ENCODE data around the gene CFI. TPM values are rescaled to one million over a fixed set of nuclear protein-coding genes. Genes with fewer than 3 reads are reported as not detected.

The CFI gene
- not detected in 2 replicates for total RNA-seq (ENCODE audit: low replicate concordance)

DNA sequence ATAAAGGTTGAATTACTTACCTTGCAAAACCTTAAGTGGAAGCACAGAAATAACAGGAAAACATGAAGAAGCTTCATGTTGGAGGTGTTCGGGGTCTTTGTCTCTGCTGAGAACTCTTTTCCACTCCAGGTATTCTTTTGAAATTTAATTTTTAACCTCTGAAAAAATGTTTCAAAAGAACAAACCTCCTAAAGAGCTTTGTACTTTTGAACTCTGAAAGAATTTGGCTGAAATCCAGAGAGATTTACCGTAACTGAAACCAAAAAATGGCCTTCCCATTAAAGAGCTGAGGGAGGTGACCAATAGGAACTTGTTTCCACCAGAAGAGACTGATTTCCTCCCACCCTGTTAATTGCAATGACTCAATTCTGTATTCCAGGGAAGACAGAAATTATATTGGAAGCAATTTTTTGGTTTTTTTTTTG lies at the start of gene CFI:
TSS of gene CFI (minus strand) at position 105 of the 425 bp plus-strand sequence. CDS start at position 77, 28 bp downstream.
- Histone ChIP-seq H3K4me3 (no peak within 1 kb of the TSS), H3K4me2 (no peak within 1 kb of the TSS), H2AFZ (replicated peaks) (no peak within 1 kb of the TSS), H3K36me3 (no peaks in the 10 kb centered on the region), H3K4me1 (no peaks in the 10 kb centered on the region), H3K9me3 (ENCODE audit: low read depth) (no peaks in the 10 kb centered on the region), H3K79me2 (ENCODE audit: low read depth) (no peaks in the 10 kb centered on the region), H3K9ac (no peak within 1 kb of the TSS), H3K27ac (no peak within 1 kb of the TSS), H3F3A (ENCODE audit: low read depth) (no peaks in the 10 kb centered on the region), H4K20me1 (ENCODE audit: low read depth) (no peaks in the 10 kb centered on the region), H3K27me3 (no peaks in the 10 kb centered on the region)
- TF ChIP-seq, protein P1, sequence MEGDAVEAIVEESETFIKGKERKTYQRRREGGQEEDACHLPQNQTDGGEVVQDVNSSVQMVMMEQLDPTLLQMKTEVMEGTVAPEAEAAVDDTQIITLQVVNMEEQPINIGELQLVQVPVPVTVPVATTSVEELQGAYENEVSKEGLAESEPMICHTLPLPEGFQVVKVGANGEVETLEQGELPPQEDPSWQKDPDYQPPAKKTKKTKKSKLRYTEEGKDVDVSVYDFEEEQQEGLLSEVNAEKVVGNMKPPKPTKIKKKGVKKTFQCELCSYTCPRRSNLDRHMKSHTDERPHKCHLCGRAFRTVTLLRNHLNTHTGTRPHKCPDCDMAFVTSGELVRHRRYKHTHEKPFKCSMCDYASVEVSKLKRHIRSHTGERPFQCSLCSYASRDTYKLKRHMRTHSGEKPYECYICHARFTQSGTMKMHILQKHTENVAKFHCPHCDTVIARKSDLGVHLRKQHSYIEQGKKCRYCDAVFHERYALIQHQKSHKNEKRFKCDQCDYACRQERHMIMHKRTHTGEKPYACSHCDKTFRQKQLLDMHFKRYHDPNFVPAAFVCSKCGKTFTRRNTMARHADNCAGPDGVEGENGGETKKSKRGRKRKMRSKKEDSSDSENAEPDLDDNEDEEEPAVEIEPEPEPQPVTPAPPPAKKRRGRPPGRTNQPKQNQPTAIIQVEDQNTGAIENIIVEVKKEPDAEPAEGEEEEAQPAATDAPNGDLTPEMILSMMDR (IDR thresholded peaks at IDR 0.05), result no peak
- TF ChIP-seq EZH2 (IDR thresholded peaks at IDR 0.05), result no peak
- TF ChIP-seq EZH2phosphoT487 (IDR thresholded peaks at IDR 0.05), result no peak
- H3K4me1 Mint-ChIP-seq, result no peaks in the 10 kb centered on the region
- H3K36me3 Mint-ChIP-seq, result no peaks in the 10 kb centered on the region
- peaks cover 3% of the 10 kb centered on the region for H3K9me3 Mint-ChIP-seq
- H3K27me3 Mint-ChIP-seq (ENCODE audit: insufficient read depth, low read depth), result no peaks in the 10 kb centered on the region
- no peak within 1 kb of the TSS for H3K4me3 Mint-ChIP-seq
- H3K27ac Mint-ChIP-seq, result no peak within 1 kb of the TSS
- no peak for DNase-seq (ENCODE audit: low spot score)

DNA sequence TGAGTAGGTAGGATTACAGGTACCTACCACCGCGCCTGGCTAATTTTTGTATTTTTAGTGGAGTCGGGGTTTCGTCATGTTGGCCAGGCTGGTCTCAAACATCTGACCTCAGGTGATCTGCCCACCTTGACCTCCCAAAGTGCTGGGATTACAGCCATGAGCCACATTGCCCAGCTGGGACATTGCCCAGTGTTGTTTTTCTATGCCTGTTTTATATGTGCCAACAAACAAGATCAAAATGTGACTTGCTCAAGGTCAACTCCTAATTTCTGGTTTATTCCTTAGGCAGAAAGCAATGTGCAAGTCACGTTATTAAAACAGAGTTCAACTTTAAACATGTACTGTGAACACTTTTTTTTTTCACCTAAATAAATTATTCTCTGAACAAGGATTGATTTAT lies 48.8 kb upstream of the CFI start:
- Histone ChIP-seq H3K27me3 (no peaks in the 10 kb centered on the region), H3K4me1 (peaks cover 27% of the 10 kb centered on the region), H3K9me3 (ENCODE audit: low read depth) (no peaks in the 10 kb centered on the region), H3K4me2 (no peak overlapping the region), H3K4me3 (no peak overlapping the region), H3K79me2 (ENCODE audit: low read depth) (no peaks in the 10 kb centered on the region), H3K9ac (no peak overlapping the region), H3F3A (ENCODE audit: low read depth) (peaks cover 2% of the 10 kb centered on the region), H3K27ac (no peak overlapping the region), H2AFZ (replicated peaks) (no peak overlapping the region), H3K36me3 (no peaks in the 10 kb centered on the region), H4K20me1 (ENCODE audit: low read depth) (no peaks in the 10 kb centered on the region)
- DNase-seq (ENCODE audit: low spot score), result no peak
- H3K4me3 Mint-ChIP-seq, result no peak overlapping the region
- TF ChIP-seq, protein P1 (IDR thresholded peaks at IDR 0.05), result no peak
- TF ChIP-seq EZH2phosphoT487 (IDR thresholded peaks at IDR 0.05) (no peak), EZH2 (IDR thresholded peaks at IDR 0.05) (no peak)
- peaks cover 18% of the 10 kb centered on the region for H3K4me1 Mint-ChIP-seq
- H3K27me3 Mint-ChIP-seq (ENCODE audit: insufficient read depth, low read depth), result no peaks in the 10 kb centered on the region
- peaks cover 4% of the 10 kb centered on the region for H3K9me3 Mint-ChIP-seq
- no peaks in the 10 kb centered on the region for H3K36me3 Mint-ChIP-seq
- H3K27ac Mint-ChIP-seq, result no peak overlapping the region

DNA sequence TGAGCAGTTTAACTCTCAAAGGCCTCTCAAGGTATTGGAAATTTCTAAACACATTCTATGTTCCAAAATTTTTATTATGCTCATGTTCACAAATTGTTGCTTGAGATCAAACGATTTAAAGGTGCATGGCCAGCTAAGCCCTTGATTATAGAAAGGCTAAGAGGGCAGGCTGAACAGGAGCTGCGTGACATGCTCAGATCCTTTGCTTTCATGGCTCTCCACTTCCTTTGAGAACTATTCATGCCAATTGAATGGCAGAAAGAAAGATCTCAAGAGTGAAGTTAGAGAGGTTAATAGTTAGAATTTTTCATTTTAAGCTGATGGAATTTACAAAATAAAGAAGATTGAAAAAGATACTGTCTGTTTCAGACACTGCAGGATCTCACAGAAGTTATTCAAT lies 46.7 kb upstream of the CFI start:
- Histone ChIP-seq H3K27me3 (no peaks in the 10 kb centered on the region), H3K9ac (no peak overlapping the region), H3K4me1 (peaks cover 27% of the 10 kb centered on the region), H3K4me3 (no peak overlapping the region), H3K36me3 (no peaks in the 10 kb centered on the region), H3K4me2 (peak overlapping the region; percentile 4), H3K27ac (no peak overlapping the region), H3K79me2 (ENCODE audit: low read depth) (no peaks in the 10 kb centered on the region), H2AFZ (replicated peaks) (peak overlapping the region; percentile 34), H3F3A (ENCODE audit: low read depth) (peaks cover 2% of the 10 kb centered on the region), H3K9me3 (ENCODE audit: low read depth) (no peaks in the 10 kb centered on the region), H4K20me1 (ENCODE audit: low read depth) (no peaks in the 10 kb centered on the region)
- Mint-ChIP-seq H3K4me1 (peaks cover 18% of the 10 kb centered on the region), H3K27ac (no peak overlapping the region), H3K9me3 (no peaks in the 10 kb centered on the region), H3K27me3 (ENCODE audit: insufficient read depth, low read depth) (no peaks in the 10 kb centered on the region), H3K36me3 (no peaks in the 10 kb centered on the region), H3K4me3 (no peak overlapping the region)
- DNase-seq (ENCODE audit: low spot score), result peak; percentile 23
- TF ChIP-seq EZH2 (IDR thresholded peaks at IDR 0.05) (no peak), EZH2phosphoT487 (IDR thresholded peaks at IDR 0.05) (no peak)
- TF ChIP-seq, protein P1 (IDR thresholded peaks at IDR 0.05), result no peak

Measured in neural progenitor cell (in vitro differentiated cells).